HEK293 (cell line): ENCODE measurements around the gene MCM5.

ENCODE experiments used
- CTCF ChIA-PET: fragments of 350-600 bp; formaldehyde crosslinking; extraction: SDS; loops from one replicate; lab custom pipeline; 2021; ENCODE audit warnings: antibody characterized with exemption; lab: Yijun Ruan, JAX
- POLR2A ChIA-PET: fragments of 300-600 bp; formaldehyde crosslinking; extraction: SDS; loops from one replicate; lab custom pipeline; 2020; ENCODE audit warnings: antibody characterized with exemption, inconsistent platforms; lab: Yijun Ruan, JAX
- H3K27ac ChIP-seq: fragments of 200-500 bp; sonication (Bioruptor generic); 2 replicates; pipeline ENCODE4 v1.5.1; 2014; ENCODE audit warnings: low read depth, low read length, control low read depth, inconsistent platforms; ENCODE audit errors: extremely low read depth
- H3K36me3 ChIP-seq, 2 experiments: fragments of 200-500 bp in 1 of 2; sonication (Bioruptor generic) in 1 of 2; 1 replicate in 1 of 2; 2 replicates in 1 of 2; pipeline ENCODE4 v1.5.1; 2014 to 2017; ENCODE audit warnings: inconsistent platforms in 2 of 2, low read length in 2 of 2; ENCODE audit not compliant: control insufficient read depth in 2 of 2, insufficient read depth in 1 of 2
- H3K4me1 ChIP-seq: fragments of 200-500 bp; sonication (Bioruptor generic); 2 replicates; pipeline ENCODE4 v1.5.1; 2014; ENCODE audit warnings: mild to moderate bottlenecking, low read length, inconsistent platforms; ENCODE audit not compliant: control insufficient read depth, insufficient read depth
- H3K4me3 ChIP-seq: 2 replicates; pipeline ENCODE4 v1.5.1; 2011; ENCODE audit warnings: low read depth, mild to moderate bottlenecking, control low read depth, low read length, moderate library complexity
- H3K9me3 ChIP-seq: fragments of 200-500 bp; sonication (Bioruptor generic); 2 replicates; pipeline ENCODE4 v1.5.1; 2014; ENCODE audit warnings: low read depth, low read length, inconsistent platforms; ENCODE audit not compliant: control insufficient read depth, insufficient read depth
- GLIS2 ChIP-seq: fragments of 450-650 bp; formaldehyde crosslinking; IDR thresholded peaks from 2 replicates; pipeline ENCODE4 v1.5.1; 2016; ENCODE audit warnings: missing biosample characterization, missing genetic modification characterization
- HIC1 ChIP-seq: fragments of 450-650 bp; formaldehyde crosslinking; IDR thresholded peaks from 2 replicates; pipeline ENCODE4 v1.5.1; 2016; ENCODE audit warnings: missing biosample characterization, missing genetic modification characterization
- INSM2 ChIP-seq: fragments of 450-650 bp; formaldehyde crosslinking; IDR thresholded peaks from 2 replicates; pipeline ENCODE4 v1.5.1; 2016; ENCODE audit warnings: missing biosample characterization, missing genetic modification characterization
- MYNN ChIP-seq: fragments of 450-650 bp; formaldehyde crosslinking; IDR thresholded peaks from 2 replicates; pipeline ENCODE4 v1.5.1; 2016; ENCODE audit warnings: missing biosample characterization, missing genetic modification characterization, borderline replicate concordance
- MZF1 ChIP-seq: fragments of 450-650 bp; formaldehyde crosslinking; IDR thresholded peaks from 2 replicates; pipeline ENCODE4 v1.5.1; 2017; ENCODE audit warnings: missing biosample characterization, missing genetic modification characterization, borderline replicate concordance
- OSR2 ChIP-seq: fragments of 450-650 bp; formaldehyde crosslinking; IDR thresholded peaks from 2 replicates; pipeline ENCODE4 v1.5.1; 2016; ENCODE audit warnings: missing biosample characterization, missing genetic modification characterization
- PRDM10 ChIP-seq: fragments of 450-650 bp; formaldehyde crosslinking; IDR thresholded peaks from 2 replicates; pipeline ENCODE4 v1.5.1; 2016; ENCODE audit warnings: missing biosample characterization, missing genetic modification characterization
- REPIN1 ChIP-seq: fragments of 450-650 bp; formaldehyde crosslinking; IDR thresholded peaks from 2 replicates; pipeline ENCODE4 v1.5.1; 2017; ENCODE audit warnings: missing biosample characterization, missing genetic modification characterization, low read depth
- ZBTB1 ChIP-seq: fragments of 450-650 bp; formaldehyde crosslinking; IDR thresholded peaks from 2 replicates; pipeline ENCODE4 v1.5.1; 2016; ENCODE audit warnings: missing biosample characterization, missing genetic modification characterization
- ZEB2 ChIP-seq: fragments of 450-650 bp; formaldehyde crosslinking; IDR thresholded peaks from 2 replicates; pipeline ENCODE4 v1.5.1; 2016; ENCODE audit warnings: missing biosample characterization, missing genetic modification characterization
- ZNF155 ChIP-seq: fragments of 450-650 bp; formaldehyde crosslinking; IDR thresholded peaks from 2 replicates; pipeline ENCODE4 v1.5.1; 2016; ENCODE audit warnings: missing biosample characterization, missing genetic modification characterization
- ZNF19 ChIP-seq: fragments of 450-650 bp; formaldehyde crosslinking; IDR thresholded peaks from 2 replicates; pipeline ENCODE4; 2016; ENCODE audit warnings: missing biosample characterization, missing genetic modification characterization, low read depth
- ZNF248 ChIP-seq: fragments of 450-650 bp; formaldehyde crosslinking; IDR thresholded peaks from 2 replicates; pipeline ENCODE4 v1.5.1; 2017; ENCODE audit warnings: missing biosample characterization, missing genetic modification characterization
- ZNF391 ChIP-seq: fragments of 450-650 bp; formaldehyde crosslinking; IDR thresholded peaks from 2 replicates; pipeline ENCODE4 v1.5.1; 2016; ENCODE audit warnings: low read depth, missing biosample characterization, missing genetic modification characterization, borderline replicate concordance
- ZNF514 ChIP-seq: fragments of 450-650 bp; formaldehyde crosslinking; IDR thresholded peaks from 2 replicates; pipeline ENCODE4 v1.5.1; 2016; ENCODE audit warnings: missing biosample characterization, missing genetic modification characterization
- ZNF571 ChIP-seq: fragments of 450-650 bp; formaldehyde crosslinking; IDR thresholded peaks from 2 replicates; pipeline ENCODE4 v1.5.0; 2017; ENCODE audit warnings: missing biosample characterization, missing genetic modification characterization
- ZNF585B ChIP-seq: fragments of 450-650 bp; formaldehyde crosslinking; IDR thresholded peaks from 2 replicates; pipeline ENCODE4 v1.5.1; 2016; ENCODE audit warnings: missing biosample characterization, missing genetic modification characterization
- ZNF623 ChIP-seq: fragments of 450-650 bp; formaldehyde crosslinking; IDR thresholded peaks from 2 replicates; pipeline ENCODE4 v1.5.1; 2016; ENCODE audit warnings: missing biosample characterization, missing genetic modification characterization
- ZNF626 ChIP-seq: fragments of 450-650 bp; sonication (Bioruptor Pico); formaldehyde crosslinking; IDR thresholded peaks from 2 replicates; pipeline ENCODE4 v1.5.1; 2018; ENCODE audit warnings: missing biosample characterization, missing genetic modification characterization, inconsistent platforms
- ZNF747 ChIP-seq: fragments of 450-650 bp; formaldehyde crosslinking; IDR thresholded peaks from 2 replicates; pipeline ENCODE4 v1.5.1; 2016; ENCODE audit warnings: missing biosample characterization, missing genetic modification characterization

The MCM5 gene

GRCh38 chr22:35411102-35411501, 11.2 kb downstream of the MCM5 start:
- POLR2A ChIA-PET = interaction anchor here (6.7 kb wide), 1 partner anchor 7 kb away, joined by 41 read pairs; no protein-coding TSS in a partner anchor
- no peak overlapping the region for H3K4me3 ChIP-seq
- peaks cover 50 to 99% of the 10 kb centered on the region in 2 experiments for H3K36me3 ChIP-seq
- H3K9me3 ChIP-seq = no peaks in the 10 kb centered on the region
- H3K4me1 ChIP-seq = no peaks in the 10 kb centered on the region
- no peak for TF ChIP-seq INSM2
- no peak for TF ChIP-seq ZNF626
- CTCF ChIA-PET = interaction anchor here (0.7 to 5.0 kb wide), 3 partner anchors 19 to 173 kb away, joined by 5 to 27 read pairs (median 11); no protein-coding TSS in a partner anchor
- no peak overlapping the region for H3K27ac ChIP-seq

- Histone ChIP-seq H3K9me3 (no peaks in the 10 kb centered on the region), H3K36me3 (peaks cover 57 to 96% of the 10 kb centered on the region in 2 experiments), H3K4me3 (no peak overlapping the region), H3K4me1 (no peaks in the 10 kb centered on the region), H3K27ac (no peak overlapping the region)
- CTCF ChIA-PET = interaction anchor here (0.6 to 5.0 kb wide), 4 partner anchors 17 to 161 kb away, joined by 3 to 27 read pairs (median 7); no protein-coding TSS in a partner anchor
- no peak for TF ChIP-seq REPIN1 (tag by site-specific recombination)
- no peak for TF ChIP-seq PRDM10 (tag by site-specific recombination)
- TF ChIP-seq ZEB2 (tag by site-specific recombination) = no peak
- no peak for TF ChIP-seq ZNF747 (tag by site-specific recombination)
- no peak for TF ChIP-seq ZNF623 (tag by site-specific recombination)
- no peak for TF ChIP-seq GLIS2 (tag by site-specific recombination)
- TF ChIP-seq ZBTB1 (tag by site-specific recombination) = no peak
- no peak for TF ChIP-seq ZNF514 (tag by site-specific recombination)
- TF ChIP-seq MYNN (tag by site-specific recombination) = no peak
- no peak for TF ChIP-seq ZNF585B (tag by site-specific recombination)
- no peak for TF ChIP-seq OSR2 (tag by site-specific recombination)
- TF ChIP-seq ZNF248 (tag by site-specific recombination) = no peak
- TF ChIP-seq HIC1 = no peak
- no peak for TF ChIP-seq ZNF155 (tag by site-specific recombination)
- no peak for TF ChIP-seq ZNF571 (tag by site-specific recombination)
- TF ChIP-seq ZNF19 (tag by site-specific recombination) = no peak
- TF ChIP-seq MZF1 (tag by site-specific recombination) = no peak
- TF ChIP-seq ZNF391 (tag by site-specific recombination) = no peak
- POLR2A ChIA-PET = interaction anchor here (0.8 to 6.7 kb wide), 2 partner anchors 10 to 64 kb away, joined by 5 to 41 read pairs; no protein-coding TSS in a partner anchor
Observed at GRCh38 chr22:35413624-35414023, 13.7 kb downstream of the MCM5 start.
